Left hindlimb (tissue), 1 donor: ENCODE data around the gene USP27X.

ENCODE experiments used
- DNase-seq: peaks from one replicate; pipeline ENCODE4 v3.0.0-alpha.2; 2018

Gene USP27X

DNA sequence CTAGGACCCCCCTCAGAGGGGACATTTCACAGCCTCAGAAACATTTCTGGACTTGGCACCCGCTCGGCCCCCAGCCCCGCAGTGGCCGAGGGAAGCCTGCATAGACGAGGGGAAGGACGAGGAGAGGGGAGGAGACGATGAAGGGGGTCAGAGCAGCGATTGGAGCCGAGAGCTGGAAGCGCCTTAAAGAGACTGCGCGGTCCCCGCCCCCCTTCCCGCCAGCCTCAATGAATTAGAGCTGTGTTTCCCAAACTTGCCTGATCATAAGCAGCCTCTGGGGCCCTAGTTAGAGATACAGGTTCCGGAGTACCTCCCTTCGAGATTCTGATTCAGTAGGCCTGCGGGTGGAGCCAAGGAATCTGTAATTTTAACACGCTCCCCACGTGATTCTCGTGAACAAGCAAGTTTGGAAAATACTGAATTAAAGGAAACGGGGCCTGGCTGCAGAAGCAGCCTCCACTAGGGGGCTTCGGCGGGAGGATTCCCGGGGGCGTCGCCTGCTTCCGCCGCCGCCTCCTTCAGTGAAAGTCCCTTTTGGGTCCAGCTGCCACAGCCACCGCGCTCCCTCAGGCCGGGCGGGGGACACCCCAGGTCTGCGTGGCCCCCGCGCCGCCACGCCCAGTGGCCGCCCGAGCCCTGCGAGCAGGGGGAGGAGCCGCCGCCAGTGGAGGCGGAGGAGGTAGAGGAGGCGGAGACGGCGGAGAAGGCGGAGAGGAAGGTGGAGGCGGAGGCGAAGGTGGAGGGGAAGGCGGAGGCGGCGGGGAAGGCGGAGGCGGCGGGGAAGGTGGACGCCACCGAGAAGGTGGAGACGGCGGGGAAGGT lies at the start of gene USP27X:
USP27X (plus strand) TSS at position 651 of the 822 bp plus-strand sequence. CDS start 824 bp downstream, outside the sequence.
- peak; percentile 84 for DNase-seq

DNA sequence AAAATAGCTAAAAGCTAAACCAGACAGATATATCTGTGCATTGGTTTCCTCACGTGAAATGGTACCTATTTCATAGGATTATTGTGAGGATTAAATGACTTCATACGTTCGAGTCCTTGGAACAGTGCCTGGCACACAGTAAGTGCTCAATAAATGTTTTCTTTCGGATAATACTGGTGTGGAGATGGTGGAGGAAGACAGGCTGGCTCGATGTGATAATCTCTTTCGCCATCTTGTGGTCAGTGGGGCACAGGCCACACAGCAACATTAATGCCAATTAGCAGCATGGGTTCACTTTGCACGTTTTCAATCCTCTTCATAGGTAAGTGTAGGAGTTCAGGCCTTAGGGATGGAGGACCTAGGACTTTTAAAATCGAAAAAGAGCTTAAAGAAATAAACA lies 40.9 kb upstream of the USP27X start:
- no peak for DNase-seq

DNA sequence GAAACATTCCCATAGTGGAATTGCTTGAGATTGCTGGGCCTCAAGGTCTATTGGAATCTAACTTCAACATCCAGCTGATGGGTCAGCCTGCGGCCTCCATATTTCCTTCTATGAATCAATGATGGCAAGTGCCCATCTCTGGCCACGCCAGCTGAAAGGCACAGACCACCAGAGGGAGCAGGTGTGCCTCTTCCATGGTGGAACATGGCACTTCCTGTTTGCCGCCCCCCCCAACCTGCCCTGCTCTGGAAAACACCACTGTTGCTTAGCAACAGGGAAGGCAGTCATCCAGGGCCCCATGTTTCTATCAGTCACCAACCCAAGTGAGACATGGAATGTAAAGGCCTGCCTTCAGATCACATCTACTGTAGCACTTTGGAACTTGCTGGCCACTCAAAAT lies 38.6 kb upstream of the USP27X start:
- peak; percentile 43 for DNase-seq

DNA sequence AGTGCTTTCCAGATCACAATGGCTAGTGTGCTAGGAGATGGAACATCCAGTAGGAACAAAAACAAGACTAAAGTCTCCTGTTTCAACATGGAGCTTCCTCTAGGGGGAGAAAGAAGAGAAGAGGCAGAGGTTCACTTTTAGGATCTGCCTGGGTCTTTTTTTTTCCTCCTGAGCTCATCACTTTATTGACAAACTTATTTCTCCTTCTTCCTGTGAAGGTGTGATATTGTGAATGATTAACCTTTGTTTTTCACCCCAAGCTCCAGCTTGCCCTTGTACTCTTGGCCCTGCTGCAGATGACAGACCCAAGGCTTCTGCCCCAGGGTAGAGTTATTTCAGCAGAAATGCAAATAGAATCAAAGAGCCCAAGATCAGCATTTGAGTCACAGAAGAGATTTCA lies 36.7 kb upstream of the USP27X start:
- DNase-seq: no peak

DNA sequence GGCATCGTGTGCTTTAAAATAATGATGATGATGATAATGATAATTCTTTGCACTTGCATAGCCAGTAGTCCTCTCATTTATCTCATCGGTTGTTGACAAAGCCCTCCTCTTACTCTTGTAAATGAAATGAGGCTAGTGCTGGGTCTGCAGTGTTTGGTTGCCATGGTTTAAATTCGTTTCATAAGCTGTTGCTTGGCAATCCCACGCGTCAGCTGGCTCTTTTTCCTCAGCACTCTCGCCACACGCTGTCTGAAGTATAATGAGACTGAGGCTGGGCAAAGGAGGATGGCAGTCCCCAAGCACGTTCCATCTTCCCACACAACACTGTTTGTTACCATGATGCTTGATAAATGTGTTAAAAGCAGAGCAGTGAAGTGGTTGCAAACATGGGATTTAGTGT lies 34.7 kb upstream of the USP27X start:
- no peak for DNase-seq

DNA sequence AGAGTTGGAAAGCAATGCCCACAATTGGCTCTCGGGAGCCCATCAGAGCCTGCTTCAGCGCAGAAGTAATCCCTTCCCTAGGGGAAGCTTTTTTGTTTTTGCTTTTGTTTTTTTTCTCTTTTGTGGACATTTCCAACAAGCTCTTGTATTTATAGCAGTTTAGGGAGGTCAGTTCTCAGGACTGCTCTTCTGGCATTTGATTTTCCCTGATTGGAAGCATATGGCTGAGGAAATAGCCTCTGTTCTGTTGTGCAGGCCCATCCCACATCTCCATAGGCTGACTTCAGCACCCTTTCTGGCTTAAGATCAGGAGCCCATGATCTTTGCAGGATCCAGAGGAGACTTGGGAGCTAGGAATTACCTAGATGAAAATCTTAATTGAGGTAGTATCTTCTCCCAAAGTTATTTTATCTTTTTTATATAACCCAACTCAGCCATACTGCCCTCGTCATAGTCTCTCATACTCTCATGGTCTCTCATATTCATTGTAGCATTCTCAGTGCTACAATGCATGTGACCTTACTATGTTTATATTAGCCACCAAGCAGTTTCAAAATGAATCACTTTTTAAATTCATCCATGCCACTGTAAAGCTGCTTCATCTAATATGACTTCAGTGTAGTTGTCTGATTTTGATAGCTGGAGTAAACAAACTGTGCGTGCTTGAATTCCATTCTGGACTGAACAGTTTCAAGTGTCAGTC lies 33.4 kb upstream of the USP27X start:
- DNase-seq: no peak

DNA sequence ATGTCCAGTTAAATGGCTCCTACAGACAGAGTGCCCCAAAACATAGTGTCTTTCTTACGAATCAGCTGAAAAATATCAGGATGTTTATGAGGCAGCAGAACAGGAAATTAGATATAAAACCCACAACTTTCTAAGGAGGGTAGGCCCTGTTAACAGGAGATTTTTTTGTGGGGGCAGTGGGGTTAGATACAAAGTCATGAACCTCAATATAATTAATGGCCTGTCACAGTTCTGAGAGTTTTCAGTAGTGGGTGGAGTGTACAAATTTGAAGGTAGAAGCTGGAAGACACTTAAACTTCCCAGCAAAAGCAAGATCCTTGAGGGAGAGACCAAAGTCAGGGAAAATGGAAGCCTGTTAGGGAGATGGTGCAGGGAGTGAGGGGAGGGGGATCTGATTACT lies 32.8 kb upstream of the USP27X start:
- no peak for DNase-seq

DNA sequence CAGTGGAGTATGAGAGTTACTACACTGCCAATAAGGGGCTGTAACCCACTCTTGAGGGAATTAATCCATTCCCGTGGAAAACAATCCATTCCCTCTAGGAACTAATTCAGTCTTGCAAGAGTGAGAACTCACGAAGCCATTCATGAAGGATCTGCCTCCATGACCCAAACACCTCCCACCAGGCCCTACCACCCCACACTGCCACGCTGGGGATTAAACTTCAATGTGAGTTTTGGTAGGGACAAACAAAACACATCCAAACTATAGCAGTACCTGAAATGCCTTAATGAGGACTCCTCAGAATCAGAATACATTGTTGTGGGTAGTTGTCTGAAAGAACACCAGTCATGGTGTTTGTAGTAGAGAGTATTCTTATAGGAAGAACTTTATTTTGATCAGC lies 31.0 kb upstream of the USP27X start:
- DNase-seq: no peak

DNA sequence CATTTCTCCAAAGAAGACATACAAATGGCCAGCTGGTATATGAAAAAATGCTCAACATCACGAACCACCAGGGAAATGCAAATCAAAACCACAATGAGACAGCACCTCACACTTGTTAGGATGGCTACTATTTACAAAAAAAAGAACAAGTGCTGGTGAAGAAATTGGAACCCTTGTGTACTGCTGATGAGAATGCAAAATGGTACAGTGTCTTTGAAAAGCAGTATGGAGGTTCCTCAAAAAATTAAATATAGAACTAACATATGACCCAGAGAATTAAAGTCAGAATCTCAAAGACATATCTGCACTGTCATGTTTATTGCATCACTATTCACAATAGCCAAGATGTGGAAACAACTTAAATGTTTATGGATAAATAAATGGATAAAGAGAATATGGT lies 29.3 kb upstream of the USP27X start:
- DNase-seq: no peak

DNA sequence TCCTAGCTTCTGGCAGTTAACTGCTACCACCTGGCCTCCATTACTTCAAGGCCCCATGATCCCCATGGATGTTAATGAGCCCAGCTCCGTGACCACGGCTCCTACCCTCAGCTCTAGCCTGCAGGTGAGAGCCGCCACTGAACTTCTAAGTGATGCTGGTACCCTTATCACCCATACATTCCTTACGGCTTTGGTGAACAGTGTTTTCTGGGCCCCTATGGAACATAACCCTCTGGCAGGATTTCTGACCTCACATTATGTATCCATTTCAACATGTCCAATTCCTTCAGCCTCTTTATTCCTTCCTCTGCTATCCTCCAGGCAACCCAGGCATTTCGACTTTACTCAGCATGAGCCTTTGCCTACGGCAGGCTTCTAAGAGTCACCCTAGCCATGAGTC lies 25.6 kb upstream of the USP27X start:
- DNase-seq: no peak

DNA sequence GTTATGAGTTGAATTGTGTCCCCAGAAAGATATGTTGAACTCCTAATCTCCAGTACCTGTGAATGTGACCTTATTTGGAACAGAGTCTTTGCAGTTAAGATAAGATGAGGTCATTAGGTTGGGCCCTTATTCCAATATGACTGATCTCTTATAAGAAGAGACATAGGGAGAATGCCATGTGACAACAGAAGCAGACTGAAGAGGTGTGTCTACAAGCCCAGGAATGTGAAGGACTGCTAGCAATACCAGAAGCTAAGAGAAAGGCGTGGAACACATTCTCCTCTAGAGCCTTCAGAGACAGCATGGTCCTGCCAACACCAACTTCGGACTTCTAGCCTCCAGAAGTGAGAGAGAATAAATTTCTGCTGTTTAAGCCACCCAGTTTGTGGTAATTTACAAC lies 22.5 kb upstream of the USP27X start:
- no peak for DNase-seq

DNA sequence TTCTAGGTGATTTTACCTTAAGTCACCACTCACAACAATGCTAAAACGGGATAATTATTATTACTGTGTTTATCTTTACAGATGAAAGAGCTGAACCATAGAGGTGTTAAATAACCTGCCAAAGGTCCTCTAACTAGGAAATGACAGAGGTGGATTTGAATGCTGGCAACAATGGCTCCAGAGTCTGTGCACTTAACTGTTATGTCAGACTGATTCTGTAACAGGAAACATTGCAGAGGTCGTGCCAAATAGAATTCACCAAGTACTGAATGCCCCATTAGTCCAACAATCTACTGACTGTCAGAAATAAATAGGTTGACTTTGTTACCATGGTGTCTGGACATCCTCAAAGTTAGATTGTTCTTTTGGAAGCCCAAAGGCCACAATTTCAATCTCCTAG lies 20.9 kb upstream of the USP27X start:
- DNase-seq: no peak

DNA sequence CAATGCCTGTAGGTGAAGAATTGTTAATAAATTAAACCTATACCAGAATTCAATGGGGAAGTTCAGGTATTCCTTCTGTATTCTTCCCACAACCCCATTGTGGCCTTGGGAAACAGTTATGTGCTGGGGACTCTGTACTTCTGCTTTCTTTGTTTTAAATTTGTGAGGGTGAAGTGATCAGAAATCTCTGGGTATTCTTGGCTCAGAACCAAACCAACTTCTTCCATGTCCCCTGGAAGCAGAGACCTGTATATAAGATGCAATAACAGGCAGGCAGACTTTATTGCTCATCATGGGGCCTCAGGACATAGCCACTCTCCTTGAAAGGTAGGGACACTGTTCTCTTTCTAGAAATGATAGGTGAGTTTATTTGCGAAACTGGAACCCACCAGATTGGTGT lies 19.8 kb upstream of the USP27X start:
- DNase-seq: no peak

DNA sequence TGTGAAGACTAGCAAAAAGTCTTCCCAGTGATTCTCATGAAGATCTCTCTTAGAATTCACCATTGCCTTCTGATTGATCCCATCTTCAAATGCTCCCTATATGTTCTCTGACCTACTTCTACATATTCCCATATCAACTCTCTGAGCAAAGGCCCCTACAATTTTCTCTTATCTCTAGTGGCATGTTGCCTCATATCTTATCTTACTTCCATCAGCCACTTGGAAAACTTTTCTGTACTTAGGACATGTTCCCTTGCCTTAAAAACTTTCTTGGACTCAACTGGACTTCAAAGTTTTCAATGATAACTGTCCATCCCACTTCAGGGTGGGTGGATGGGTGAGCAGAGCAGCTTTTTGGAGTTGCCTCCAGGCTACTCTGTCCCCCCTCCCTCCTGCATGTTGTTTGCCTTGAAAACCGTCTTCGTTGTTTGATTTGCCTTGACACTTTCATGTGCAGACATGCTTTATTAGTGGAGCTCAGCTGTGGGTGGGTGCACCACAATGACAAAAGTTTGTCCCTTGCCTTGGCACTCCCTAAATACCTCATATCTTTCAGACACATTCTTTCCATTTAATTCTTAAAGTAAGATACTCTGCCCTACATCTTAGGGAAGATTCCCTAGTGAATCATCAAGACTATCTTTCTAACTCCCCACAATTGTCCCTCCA lies 18.3 kb upstream of the USP27X start:
- DNase-seq: no peak

DNA sequence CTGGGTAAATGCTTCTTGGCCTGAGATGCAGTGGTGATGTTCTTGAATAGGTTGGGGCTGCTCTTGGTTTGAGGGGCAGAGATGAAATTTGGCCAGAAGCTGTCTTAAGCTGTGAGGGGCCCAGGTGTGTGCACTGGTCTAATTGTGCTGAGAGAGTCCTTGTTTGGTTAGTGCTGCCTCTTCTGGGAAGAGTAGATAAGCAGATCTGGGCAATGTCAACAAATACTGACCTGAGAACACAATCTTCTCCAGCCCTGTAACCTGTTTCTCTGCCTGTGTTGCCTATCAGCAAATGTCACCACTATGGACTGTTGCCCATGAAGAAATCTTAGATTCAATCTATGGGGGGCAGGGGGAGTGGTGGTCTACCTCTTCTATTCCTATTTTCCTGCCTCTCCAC lies 17.2 kb upstream of the USP27X start:
- DNase-seq: no peak

DNA sequence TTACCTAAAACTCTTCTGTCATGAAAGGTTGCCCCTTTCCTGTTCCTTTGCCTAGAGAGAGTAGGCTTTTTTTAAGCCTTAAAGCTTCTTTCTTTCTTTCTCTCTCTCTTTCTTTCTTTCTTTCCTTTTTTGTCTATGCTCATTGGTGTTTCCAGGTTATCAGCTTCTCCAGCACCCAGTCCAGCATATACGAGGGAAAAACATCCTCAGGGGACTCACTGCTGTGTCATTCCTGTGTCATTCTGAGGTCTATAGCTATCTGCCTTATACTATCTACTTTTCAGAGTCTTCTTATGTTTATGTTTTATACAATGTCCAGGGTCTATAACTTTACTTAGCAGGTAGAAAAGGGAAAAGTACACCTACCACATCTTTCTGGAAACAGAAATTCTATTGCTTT lies 10.5 kb upstream of the USP27X start:
- DNase-seq: no peak

DNA sequence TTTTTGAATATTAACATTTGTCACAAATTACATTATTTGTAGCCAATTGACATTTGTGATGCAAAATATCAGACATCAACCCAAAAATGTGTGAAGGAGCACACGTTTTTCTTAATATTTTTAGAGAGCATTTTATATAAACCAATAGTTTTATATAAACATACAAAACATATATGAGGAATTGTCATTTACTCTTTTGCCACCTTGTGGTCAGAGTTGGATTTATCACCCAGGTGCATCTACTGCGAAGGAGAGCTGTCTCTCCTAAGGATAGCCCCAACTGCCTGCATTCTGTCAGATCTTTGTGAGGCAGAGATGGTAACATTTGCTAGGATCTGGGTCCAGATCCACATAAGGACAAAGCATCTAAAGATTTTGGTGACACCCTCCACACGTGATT lies 2.5 kb upstream of the USP27X start:
- DNase-seq: no peak

DNA sequence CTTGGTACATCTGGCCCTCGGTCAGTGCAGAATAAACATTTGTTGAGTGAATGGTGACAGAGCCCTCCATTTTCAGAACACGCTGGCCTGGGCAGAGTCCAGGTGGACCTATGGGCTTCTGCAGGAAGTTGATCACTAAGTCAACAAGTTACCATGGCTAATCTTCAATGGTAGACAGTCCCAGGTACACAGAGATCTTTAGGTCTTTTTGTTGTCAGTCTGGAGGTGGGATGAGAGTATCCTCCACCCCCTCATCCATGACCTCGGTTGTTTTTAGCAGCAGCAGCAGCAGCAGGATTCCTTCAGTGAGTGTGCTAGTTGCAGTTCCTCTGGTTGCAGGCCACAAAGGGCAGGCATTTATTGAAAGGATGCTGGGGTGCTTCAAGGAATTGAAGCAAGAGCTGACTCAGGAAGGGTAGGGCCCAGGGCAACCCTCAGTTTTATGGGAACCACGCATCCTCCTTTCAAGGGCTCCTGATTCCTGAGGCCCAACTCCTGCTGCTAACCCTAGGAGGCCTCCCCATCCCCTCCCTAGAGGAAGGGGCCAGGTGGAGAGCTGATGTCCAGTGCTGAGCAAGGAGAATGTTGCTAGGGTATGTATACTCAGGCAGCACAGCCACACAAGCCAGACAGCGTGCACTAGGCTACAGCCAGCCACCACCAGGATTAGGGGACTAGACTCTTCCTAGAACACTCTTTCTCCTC lies 1.7 kb upstream of the USP27X start:
- DNase-seq: no peak

DNA sequence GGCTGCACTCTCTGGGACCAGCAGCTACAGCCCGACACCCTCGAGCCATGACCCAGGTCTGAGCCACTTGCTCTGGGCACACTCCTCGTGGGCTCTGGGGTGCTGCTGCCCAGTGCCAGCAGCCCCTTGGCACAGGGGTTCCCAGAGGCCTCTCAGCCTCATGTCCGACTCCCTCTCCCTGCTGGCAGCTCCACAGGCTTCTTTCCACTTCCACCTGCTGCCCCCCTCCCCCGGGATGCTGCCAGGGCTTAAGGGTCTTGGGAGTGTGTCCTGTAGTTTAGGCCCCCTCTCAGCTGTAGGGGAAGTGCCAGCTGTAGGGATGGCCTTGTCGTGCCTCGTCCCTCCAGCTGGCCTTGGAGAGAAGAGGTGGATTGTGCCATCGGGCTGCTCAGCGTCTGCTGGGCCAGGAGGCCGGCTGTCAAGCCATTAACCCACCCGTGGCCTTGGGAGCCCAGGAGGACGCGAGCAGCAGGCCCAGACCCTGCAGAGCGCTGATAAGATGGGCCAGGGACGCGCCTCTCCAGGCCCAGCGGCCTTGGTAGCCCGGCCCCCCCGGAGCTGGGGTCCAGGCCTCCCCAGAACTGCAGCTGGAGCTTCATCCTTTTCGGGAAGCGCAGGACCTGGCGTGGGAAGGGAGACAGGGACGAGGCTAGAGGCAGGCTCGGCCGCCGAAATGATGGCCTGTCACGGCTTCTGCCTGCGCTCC lies 1.0 kb upstream of the USP27X start:
- no peak for DNase-seq

DNA sequence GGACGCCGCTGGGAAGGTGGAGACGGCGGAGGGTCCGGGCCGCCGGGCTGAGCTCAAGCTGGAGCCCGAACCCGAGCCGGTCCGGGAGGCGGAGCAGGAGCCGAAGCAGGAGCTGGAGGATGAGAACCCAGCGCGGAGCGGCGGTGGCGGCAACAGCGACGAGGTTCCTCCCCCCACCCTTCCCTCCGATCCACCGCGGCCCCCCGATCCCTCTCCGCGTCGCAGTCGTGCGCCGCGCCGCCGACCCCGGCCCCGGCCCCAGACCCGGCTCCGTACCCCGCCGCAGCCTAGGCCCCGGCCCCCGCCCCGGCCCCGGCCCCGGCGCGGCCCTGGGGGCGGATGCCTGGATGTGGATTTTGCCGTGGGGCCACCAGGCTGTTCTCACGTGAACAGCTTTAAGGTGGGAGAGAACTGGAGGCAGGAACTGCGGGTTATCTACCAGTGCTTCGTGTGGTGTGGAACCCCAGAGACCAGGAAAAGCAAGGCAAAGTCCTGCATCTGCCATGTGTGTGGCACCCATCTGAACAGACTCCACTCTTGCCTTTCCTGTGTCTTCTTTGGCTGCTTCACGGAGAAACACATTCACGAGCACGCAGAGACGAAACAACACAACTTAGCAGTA lies 483 bp downstream of the USP27X start:
- DNase-seq: no peak

DNA sequence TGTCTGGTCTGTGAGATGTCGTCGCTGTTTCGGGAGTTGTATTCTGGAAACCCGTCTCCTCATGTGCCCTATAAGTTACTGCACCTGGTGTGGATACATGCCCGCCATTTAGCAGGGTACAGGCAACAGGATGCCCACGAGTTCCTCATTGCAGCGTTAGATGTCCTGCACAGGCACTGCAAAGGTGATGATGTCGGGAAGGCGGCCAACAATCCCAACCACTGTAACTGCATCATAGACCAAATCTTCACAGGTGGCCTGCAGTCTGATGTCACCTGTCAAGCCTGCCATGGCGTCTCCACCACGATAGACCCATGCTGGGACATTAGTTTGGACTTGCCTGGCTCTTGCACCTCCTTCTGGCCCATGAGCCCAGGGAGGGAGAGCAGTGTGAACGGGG lies 1.4 kb downstream of the USP27X start:
- DNase-seq: no peak

DNA sequence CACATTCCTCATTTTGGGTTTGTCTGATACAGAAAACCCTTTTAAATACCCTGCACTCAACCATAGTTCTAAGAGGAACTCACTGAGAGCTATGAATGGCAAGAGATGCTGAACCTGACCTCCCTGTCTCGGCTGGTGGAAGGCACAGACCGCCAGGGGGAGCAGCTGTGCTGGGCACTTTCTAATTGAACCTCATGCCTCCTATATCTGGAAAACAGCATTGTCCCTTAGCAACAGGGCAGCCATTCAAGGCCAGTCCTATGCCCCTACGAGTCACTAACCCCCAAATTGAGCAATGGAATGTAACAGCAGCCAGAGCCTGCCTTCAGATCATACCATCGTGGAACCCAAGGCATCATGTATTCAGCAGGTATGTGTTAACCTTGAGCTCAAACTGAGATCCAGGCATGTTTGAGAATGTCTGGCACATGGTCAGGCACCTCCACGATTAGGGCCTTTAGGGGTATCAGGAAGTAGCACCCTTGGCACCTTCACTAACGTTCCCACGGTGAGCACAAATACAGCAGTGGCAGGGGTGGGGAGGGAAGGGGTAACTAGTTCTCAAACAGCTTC lies 5.1 kb downstream of the USP27X start:
- DNase-seq: no peak
